NCI-H774 (cell line): ENCODE measurements around the gene PDZRN3.
"Not testable (repeated sequence)": the region's sequence is repeated elsewhere in the genome, so short reads cannot be mapped to it uniquely, and the experiment has no call there.

Source experiments
- DNase-seq: peaks from one replicate; lab custom pipeline; 2025; lab: John Stamatoyannopoulos, UW

Gene PDZRN3

GRCh38 chr3:73586628-73587027 lies 38.1 kb downstream of the PDZRN3 start:
- DNase-seq: no peak

GRCh38 chr3:73586190-73586589 lies 38.6 kb downstream of the PDZRN3 start:
- DNase-seq: no peak

GRCh38 chr3:73584873-73585272 lies 39.9 kb downstream of the PDZRN3 start:
- DNase-seq: no peak

- DNase-seq: no peak
These were observed 42.2 kb downstream of the PDZRN3 start for GRCh38 chr3:73582535-73582934.

GRCh38 chr3:73581134-73581846 lies 43.5 kb downstream of the PDZRN3 start:
- DNase-seq: no peak

GRCh38 chr3:73580343-73580742 lies 44.4 kb downstream of the PDZRN3 start:
- no peak for DNase-seq

- DNase-seq: no peak
These were observed 47.0 kb downstream of the PDZRN3 start for GRCh38 chr3:73577704-73578103.

- no peak for DNase-seq
These were observed 47.7 kb downstream of the PDZRN3 start for GRCh38 chr3:73576999-73577461.

- no peak for DNase-seq
These were observed 48.8 kb downstream of the PDZRN3 start for GRCh38 chr3:73575953-73576352.

GRCh38 chr3:73575519-73575918 lies 49.2 kb downstream of the PDZRN3 start:
- DNase-seq: no peak

GRCh38 chr3:73573204-73573603 lies 51.5 kb downstream of the PDZRN3 start:
- no peak for DNase-seq

GRCh38 chr3:73572368-73572767 lies 52.4 kb downstream of the PDZRN3 start:
- DNase-seq: no peak

- DNase-seq: no peak
These were observed 53.4 kb downstream of the PDZRN3 start for GRCh38 chr3:73571238-73571794.

- DNase-seq: no peak
These were observed 55.4 kb downstream of the PDZRN3 start for GRCh38 chr3:73569246-73569760.

GRCh38 chr3:73568371-73568862 lies 56.3 kb downstream of the PDZRN3 start:
- DNase-seq: no peak

- not testable (repeated sequence) for DNase-seq
These were observed 59.4 kb downstream of the PDZRN3 start for GRCh38 chr3:73565374-73565773.

- no peak for DNase-seq
These were observed 60.7 kb downstream of the PDZRN3 start for GRCh38 chr3:73563896-73564582.

GRCh38 chr3:73561494-73561893 lies 63.2 kb downstream of the PDZRN3 start:
- DNase-seq: no peak

- no peak for DNase-seq
These were observed 65.0 kb downstream of the PDZRN3 start for GRCh38 chr3:73559749-73560148.

- no peak for DNase-seq
These were observed 66.0 kb downstream of the PDZRN3 start for GRCh38 chr3:73558727-73559075.

- DNase-seq: no peak
These were observed 66.6 kb downstream of the PDZRN3 start for GRCh38 chr3:73557986-73558726.
